Iris pigment epithelial cell (primary cell): ENCODE measurements around the gene SLC19A2.
"Not testable (repeated sequence)": the region's sequence is repeated elsewhere in the genome, so short reads cannot be mapped to it uniquely, and the experiment has no call there.

Source experiments
- DNase-seq: peaks from one replicate; pipeline ENCODE4 v3.0.0-alpha.2; 2011; ENCODE audit warnings: low read depth

The SLC19A2 gene

GRCh38 chr1:169508432-169509338, 22.9 kb upstream of the SLC19A2 start:
- DNase-seq = peak; percentile 40

GRCh38 chr1:169507413-169507812, 21.7 kb upstream of the SLC19A2 start:
- DNase-seq = no peak

- not testable (repeated sequence) for DNase-seq
These were observed 17.9 kb upstream of the SLC19A2 start for GRCh38 chr1:169503601-169504000.

- DNase-seq = no peak
These were observed 14.1 kb upstream of the SLC19A2 start for GRCh38 chr1:169499807-169500206.

GRCh38 chr1:169497317-169497716, 11.6 kb upstream of the SLC19A2 start:
- DNase-seq = no peak

- no peak for DNase-seq
These were observed 10.2 kb upstream of the SLC19A2 start for GRCh38 chr1:169495916-169496315.

GRCh38 chr1:169495046-169495775, 9.5 kb upstream of the SLC19A2 start:
- no peak for DNase-seq

GRCh38 chr1:169494343-169494742, 8.6 kb upstream of the SLC19A2 start:
- no peak for DNase-seq

- DNase-seq = no peak
These were observed 7.5 kb upstream of the SLC19A2 start for GRCh38 chr1:169493251-169493650.

GRCh38 chr1:169491845-169492281, 6.1 kb upstream of the SLC19A2 start:
- no peak for DNase-seq

GRCh38 chr1:169488157-169488556, 2.4 kb upstream of the SLC19A2 start:
- no peak for DNase-seq

- DNase-seq = no peak
These were observed 1.8 kb upstream of the SLC19A2 start for GRCh38 chr1:169487561-169487960.

- DNase-seq = no peak
These were observed 1.4 kb upstream of the SLC19A2 start for GRCh38 chr1:169487133-169487532.

GRCh38 chr1:169486281-169487051, 722 bp upstream of the SLC19A2 start:
- DNase-seq = peak; percentile 88

- DNase-seq = peak; percentile 80
These were observed 887 bp downstream of the SLC19A2 start for GRCh38 chr1:169484683-169485430.

GRCh38 chr1:169484101-169484500, 1.6 kb downstream of the SLC19A2 start:
- DNase-seq = no peak

- DNase-seq = peak; percentile 92
These were observed 2.2 kb downstream of the SLC19A2 start for GRCh38 chr1:169483500-169483966.

GRCh38 chr1:169479363-169480066, 6.2 kb downstream of the SLC19A2 start:
- DNase-seq = no peak

- DNase-seq = no peak
These were observed 7.6 kb downstream of the SLC19A2 start for GRCh38 chr1:169478094-169478672.

GRCh38 chr1:169475806-169476387, 9.8 kb downstream of the SLC19A2 start:
- no peak for DNase-seq
